ENCODE results near the gene KCNH1. TPM values are rescaled to one million over a fixed set of nuclear protein-coding genes. Genes with fewer than 3 reads are reported as not detected.

KCNH1 gene
- total RNA-seq, 2 donors from 2014 or later: not detected

DNA sequence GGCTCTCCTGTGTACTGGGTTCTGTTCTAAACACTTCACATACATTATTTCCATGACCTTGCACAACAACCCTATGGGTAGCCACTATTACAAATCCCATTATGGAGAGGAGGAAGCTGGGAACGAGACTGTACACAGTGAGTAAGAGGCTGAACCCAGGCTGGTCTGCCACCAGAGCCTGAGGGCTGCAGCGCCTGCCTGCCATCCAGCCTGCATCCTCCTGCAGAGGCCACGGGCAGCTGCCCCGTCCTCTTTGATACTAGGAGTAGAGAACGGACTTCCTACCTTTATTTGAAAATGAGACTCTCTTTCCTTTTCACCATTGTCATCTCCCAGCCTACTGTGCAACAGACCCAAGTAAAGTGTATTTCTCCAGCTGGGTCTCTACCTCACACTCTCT is 435.3 kb downstream of the KCNH1 start:
- no peaks in the 10 kb centered on the region for H3K36me3 Mint-ChIP-seq (ENCODE audit: low read depth)
- H3K4me3 Mint-ChIP-seq: no peak overlapping the region
- no peak for ATAC-seq (replicated peaks)
- H3K9me3 Mint-ChIP-seq: no peaks in the 10 kb centered on the region
- no peaks in the 10 kb centered on the region for H3K27me3 Mint-ChIP-seq
- H3K27ac Mint-ChIP-seq: no peak overlapping the region
- no peaks in the 10 kb centered on the region for H3K4me1 Mint-ChIP-seq

GRCh38 chr1:210697185-210697584 is 436.8 kb downstream of the KCNH1 start:
- no peak overlapping the region for H3K27ac Mint-ChIP-seq
- no peaks in the 10 kb centered on the region for H3K36me3 Mint-ChIP-seq (ENCODE audit: low read depth)
- no peaks in the 10 kb centered on the region for H3K9me3 Mint-ChIP-seq
- no peaks in the 10 kb centered on the region for H3K27me3 Mint-ChIP-seq
- no peaks in the 10 kb centered on the region for H3K4me1 Mint-ChIP-seq
- H3K4me3 Mint-ChIP-seq: no peak overlapping the region
- ATAC-seq (replicated peaks): no peak

GRCh38 chr1:210696709-210697108 is 437.2 kb downstream of the KCNH1 start:
- ATAC-seq (replicated peaks): peak; percentile 74
- Mint-ChIP-seq H3K36me3 (ENCODE audit: low read depth) (no peaks in the 10 kb centered on the region), H3K9me3 (no peaks in the 10 kb centered on the region), H3K4me3 (no peak overlapping the region), H3K27ac (no peak overlapping the region), H3K4me1 (no peaks in the 10 kb centered on the region), H3K27me3 (no peaks in the 10 kb centered on the region)

DNA sequence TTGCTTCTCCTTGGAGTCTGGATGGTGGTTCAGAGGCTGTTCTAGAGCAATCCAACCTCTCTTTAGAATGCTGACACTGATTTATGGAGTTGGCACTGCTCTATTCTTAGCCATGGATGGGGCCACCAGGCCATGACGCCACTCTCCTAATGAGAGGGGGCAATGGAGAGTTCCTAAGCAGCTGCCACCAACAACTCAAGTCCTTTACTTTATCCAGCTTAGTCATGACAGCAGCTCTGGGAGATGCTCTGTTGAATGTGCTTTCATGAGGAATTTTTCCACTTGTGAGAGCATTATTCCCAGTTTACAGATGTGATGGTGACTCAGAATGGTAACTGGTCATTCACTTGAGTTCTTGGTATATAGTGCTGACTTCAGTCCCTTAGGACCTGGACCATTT is 438.9 kb downstream of the KCNH1 start:
- H3K27ac Mint-ChIP-seq: no peak overlapping the region
- H3K4me3 Mint-ChIP-seq: no peak overlapping the region
- H3K27me3 Mint-ChIP-seq: no peaks in the 10 kb centered on the region
- H3K36me3 Mint-ChIP-seq (ENCODE audit: low read depth): no peaks in the 10 kb centered on the region
- H3K4me1 Mint-ChIP-seq: no peaks in the 10 kb centered on the region
- no peaks in the 10 kb centered on the region for H3K9me3 Mint-ChIP-seq
- ATAC-seq (replicated peaks): no peak

GRCh38 chr1:210692796-210693195 is 441.2 kb downstream of the KCNH1 start:
- no peaks in the 10 kb centered on the region for H3K9me3 Mint-ChIP-seq
- no peaks in the 10 kb centered on the region for H3K36me3 Mint-ChIP-seq (ENCODE audit: low read depth)
- no peak for ATAC-seq (replicated peaks)
- H3K27me3 Mint-ChIP-seq: no peaks in the 10 kb centered on the region
- no peak overlapping the region for H3K27ac Mint-ChIP-seq
- H3K4me3 Mint-ChIP-seq: no peak overlapping the region
- H3K4me1 Mint-ChIP-seq: no peaks in the 10 kb centered on the region

GRCh38 chr1:210691039-210691610 is 442.8 kb downstream of the KCNH1 start:
- H3K36me3 Mint-ChIP-seq (ENCODE audit: low read depth): no peaks in the 10 kb centered on the region
- no peaks in the 10 kb centered on the region for H3K27me3 Mint-ChIP-seq
- no peak overlapping the region for H3K27ac Mint-ChIP-seq
- no peak overlapping the region for H3K4me3 Mint-ChIP-seq
- H3K4me1 Mint-ChIP-seq: no peaks in the 10 kb centered on the region
- no peak for ATAC-seq (replicated peaks)
- no peaks in the 10 kb centered on the region for H3K9me3 Mint-ChIP-seq

GRCh38 chr1:210690236-210690635 is 443.7 kb downstream of the KCNH1 start:
- Mint-ChIP-seq H3K9me3 (no peaks in the 10 kb centered on the region), H3K4me1 (no peaks in the 10 kb centered on the region), H3K27ac (no peak overlapping the region), H3K27me3 (no peaks in the 10 kb centered on the region), H3K36me3 (ENCODE audit: low read depth) (no peaks in the 10 kb centered on the region), H3K4me3 (no peak overlapping the region)
- no peak for ATAC-seq (replicated peaks)

DNA sequence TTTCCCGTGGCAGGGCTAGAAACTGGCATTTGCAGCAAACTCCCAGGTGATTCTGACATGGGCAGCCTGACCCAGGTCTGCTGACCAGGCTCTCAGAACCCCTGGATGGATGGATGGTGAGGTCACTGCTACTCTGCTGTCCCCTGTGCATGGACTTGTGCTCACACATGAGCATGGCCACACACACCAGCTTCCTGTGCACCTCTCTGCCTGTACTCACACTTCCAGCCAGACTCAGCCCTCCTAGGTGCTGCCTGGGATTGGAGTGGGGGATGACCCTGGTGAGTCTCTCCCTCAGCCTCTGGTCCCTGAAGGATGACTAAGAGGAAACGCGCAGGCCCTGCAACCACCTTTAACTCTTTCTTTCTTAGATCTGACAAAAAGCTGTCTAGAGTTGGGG is 444.1 kb downstream of the KCNH1 start:
- ATAC-seq (replicated peaks): no peak
- H3K27me3 Mint-ChIP-seq: no peaks in the 10 kb centered on the region

GRCh38 chr1:210688512-210689234 is 445.3 kb downstream of the KCNH1 start:
- H3K27me3 Mint-ChIP-seq: no peaks in the 10 kb centered on the region
- ATAC-seq (replicated peaks): peak; percentile 8
- H3K36me3 Mint-ChIP-seq (ENCODE audit: low read depth): no peaks in the 10 kb centered on the region
- H3K27ac Mint-ChIP-seq: no peak overlapping the region
- no peaks in the 10 kb centered on the region for H3K9me3 Mint-ChIP-seq
- no peaks in the 10 kb centered on the region for H3K4me1 Mint-ChIP-seq
- no peak overlapping the region for H3K4me3 Mint-ChIP-seq

More for the DNA sequence above, 444.1 kb downstream of the KCNH1 start:
- Mint-ChIP-seq H3K9me3 (no peaks in the 10 kb centered on the region), H3K27ac (no peak overlapping the region), H3K36me3 (ENCODE audit: low read depth) (no peaks in the 10 kb centered on the region), H3K4me3 (no peak overlapping the region), H3K4me1 (no peaks in the 10 kb centered on the region)

- H3K27me3 Mint-ChIP-seq: no peaks in the 10 kb centered on the region
- no peak overlapping the region for H3K4me3 Mint-ChIP-seq
- no peaks in the 10 kb centered on the region for H3K9me3 Mint-ChIP-seq
- peak; percentile 51 for ATAC-seq (replicated peaks)
- no peak overlapping the region for H3K27ac Mint-ChIP-seq
- no peaks in the 10 kb centered on the region for H3K4me1 Mint-ChIP-seq
- no peaks in the 10 kb centered on the region for H3K36me3 Mint-ChIP-seq (ENCODE audit: low read depth)
These were observed 446.2 kb downstream of the KCNH1 start for GRCh38 chr1:210687582-210688279.

GRCh38 chr1:210686841-210687240 is 447.1 kb downstream of the KCNH1 start:
- no peak for ATAC-seq (replicated peaks)
- Mint-ChIP-seq H3K27ac (no peak overlapping the region), H3K9me3 (no peaks in the 10 kb centered on the region), H3K4me3 (no peak overlapping the region), H3K4me1 (no peaks in the 10 kb centered on the region), H3K27me3 (no peaks in the 10 kb centered on the region), H3K36me3 (ENCODE audit: low read depth) (no peaks in the 10 kb centered on the region)

GRCh38 chr1:210685295-210685650 is 448.7 kb downstream of the KCNH1 start:
- Mint-ChIP-seq H3K36me3 (ENCODE audit: low read depth) (no peaks in the 10 kb centered on the region), H3K27me3 (no peaks in the 10 kb centered on the region), H3K27ac (peak overlapping the region; percentile 35), H3K4me1 (no peaks in the 10 kb centered on the region), H3K9me3 (no peaks in the 10 kb centered on the region), H3K4me3 (no peak overlapping the region)
- no peak for ATAC-seq (replicated peaks)

- ATAC-seq (replicated peaks): peak; percentile 82
- Mint-ChIP-seq H3K27ac (peak overlapping the region; percentile 35), H3K36me3 (ENCODE audit: low read depth) (no peaks in the 10 kb centered on the region), H3K4me1 (no peaks in the 10 kb centered on the region), H3K9me3 (no peaks in the 10 kb centered on the region), H3K4me3 (no peak overlapping the region), H3K27me3 (no peaks in the 10 kb centered on the region)
These were observed 449.3 kb downstream of the KCNH1 start for GRCh38 chr1:210684466-210685294.

GRCh38 chr1:210683403-210684047 is 450.4 kb downstream of the KCNH1 start:
- ATAC-seq (replicated peaks): no peak
- H3K36me3 Mint-ChIP-seq (ENCODE audit: low read depth): no peaks in the 10 kb centered on the region
- H3K9me3 Mint-ChIP-seq: no peaks in the 10 kb centered on the region
- H3K4me1 Mint-ChIP-seq: no peaks in the 10 kb centered on the region
- no peaks in the 10 kb centered on the region for H3K27me3 Mint-ChIP-seq
- H3K27ac Mint-ChIP-seq: no peak overlapping the region
- H3K4me3 Mint-ChIP-seq: no peak overlapping the region
